RWPE1 (cell line): ENCODE results near the gene TBC1D22A.

Experiments used
- CTCF ChIA-PET: fragments of 350-600 bp; sonication (Branson Sonifier 250); formaldehyde crosslinking; extraction: SDS; loops from one replicate; lab custom pipeline; 2021; lab: Yijun Ruan, JAX
- POLR2A ChIA-PET: fragments of 400-600 bp; formaldehyde crosslinking; extraction: SDS; loops from one replicate; lab custom pipeline; 2020; ENCODE audit warnings: antibody characterized with exemption; ENCODE audit not compliant: low non-redundant PET; lab: Yijun Ruan, JAX
- DNase-seq: peaks from one replicate; pipeline ENCODE4 v3.0.0; 2012; ENCODE audit warnings: low spot score
- H3K27ac ChIP-seq: fragments of 450-650 bp; 2 replicates; pipeline ENCODE4 v1.5.1; 2017
- TF ChIP-seq, protein P1 (sequence below): fragments of 450-650 bp; conservative IDR thresholded peaks from 2 replicates; pipeline ENCODE4 v1.5.1; 2017; ENCODE audit warnings: low read depth, mild to moderate bottlenecking

Gene TBC1D22A

DNA sequence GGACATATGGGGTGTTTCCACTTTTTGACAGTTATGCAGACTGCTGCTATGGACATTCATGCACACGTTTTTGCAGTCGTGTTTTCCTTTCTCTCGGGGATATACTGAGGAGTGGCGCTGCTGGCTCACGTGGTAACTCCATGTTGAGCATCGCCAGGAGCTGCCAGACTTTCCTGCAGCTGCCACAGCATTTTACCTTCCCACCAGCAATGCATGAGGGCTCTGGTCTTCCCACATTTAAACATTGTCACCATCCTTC lies 95.4 kb downstream of the TBC1D22A start:
- TF ChIP-seq, protein P1, sequence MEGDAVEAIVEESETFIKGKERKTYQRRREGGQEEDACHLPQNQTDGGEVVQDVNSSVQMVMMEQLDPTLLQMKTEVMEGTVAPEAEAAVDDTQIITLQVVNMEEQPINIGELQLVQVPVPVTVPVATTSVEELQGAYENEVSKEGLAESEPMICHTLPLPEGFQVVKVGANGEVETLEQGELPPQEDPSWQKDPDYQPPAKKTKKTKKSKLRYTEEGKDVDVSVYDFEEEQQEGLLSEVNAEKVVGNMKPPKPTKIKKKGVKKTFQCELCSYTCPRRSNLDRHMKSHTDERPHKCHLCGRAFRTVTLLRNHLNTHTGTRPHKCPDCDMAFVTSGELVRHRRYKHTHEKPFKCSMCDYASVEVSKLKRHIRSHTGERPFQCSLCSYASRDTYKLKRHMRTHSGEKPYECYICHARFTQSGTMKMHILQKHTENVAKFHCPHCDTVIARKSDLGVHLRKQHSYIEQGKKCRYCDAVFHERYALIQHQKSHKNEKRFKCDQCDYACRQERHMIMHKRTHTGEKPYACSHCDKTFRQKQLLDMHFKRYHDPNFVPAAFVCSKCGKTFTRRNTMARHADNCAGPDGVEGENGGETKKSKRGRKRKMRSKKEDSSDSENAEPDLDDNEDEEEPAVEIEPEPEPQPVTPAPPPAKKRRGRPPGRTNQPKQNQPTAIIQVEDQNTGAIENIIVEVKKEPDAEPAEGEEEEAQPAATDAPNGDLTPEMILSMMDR = no peak
- ChIA-PET POLR2A (no interaction called here), CTCF (no interaction called here)
- no peak overlapping the region for H3K27ac ChIP-seq
- DNase-seq = no peak

GRCh38 chr22:46858181-46858771 lies 95.8 kb downstream of the TBC1D22A start:
- CTCF ChIA-PET = no interaction called here
- POLR2A ChIA-PET = no interaction called here
- TF ChIP-seq, protein P1 = no peak

DNA sequence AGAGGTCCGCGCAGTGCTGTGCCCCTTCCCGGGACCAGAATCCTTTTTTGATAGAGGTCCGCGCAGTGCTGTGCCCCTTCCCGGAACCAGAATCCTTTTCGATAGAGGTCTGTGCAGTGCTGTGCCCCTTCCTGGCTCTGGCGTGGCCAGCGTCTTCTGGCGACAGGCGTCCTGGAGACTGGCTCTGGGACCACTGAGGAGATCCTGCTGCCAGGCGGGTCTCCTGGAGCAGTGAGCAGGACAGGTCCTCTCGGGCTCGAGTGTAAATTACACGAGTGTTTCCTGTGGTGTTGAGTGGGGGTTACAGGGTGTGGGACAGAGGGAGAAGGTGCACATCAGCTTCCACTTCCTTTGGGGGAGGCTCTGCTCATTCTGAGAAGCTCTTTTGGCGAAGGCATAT lies 98.1 kb downstream of the TBC1D22A start:
- TF ChIP-seq, protein P1 = no peak
- POLR2A ChIA-PET = no interaction called here
- CTCF ChIA-PET = no interaction called here
- H3K27ac ChIP-seq = no peak overlapping the region
- DNase-seq = no peak

More at GRCh38 chr22:46858181-46858771, 95.8 kb downstream of the TBC1D22A start:
- no peak overlapping the region for H3K27ac ChIP-seq
- no peak for DNase-seq

- CTCF ChIA-PET = no interaction called here
Measured at GRCh38 chr22:46861468-46862367, 99.3 kb downstream of the TBC1D22A start.

GRCh38 chr22:46862418-46863324 lies 100.2 kb downstream of the TBC1D22A start:
- no peak overlapping the region for H3K27ac ChIP-seq
- DNase-seq = no peak
- TF ChIP-seq, protein P1 = no peak
- ChIA-PET CTCF (no interaction called here), POLR2A (no interaction called here)

More at GRCh38 chr22:46861468-46862367, 99.3 kb downstream of the TBC1D22A start:
- no peak overlapping the region for H3K27ac ChIP-seq
- TF ChIP-seq, protein P1 = no peak
- POLR2A ChIA-PET = no interaction called here
- no peak for DNase-seq

DNA sequence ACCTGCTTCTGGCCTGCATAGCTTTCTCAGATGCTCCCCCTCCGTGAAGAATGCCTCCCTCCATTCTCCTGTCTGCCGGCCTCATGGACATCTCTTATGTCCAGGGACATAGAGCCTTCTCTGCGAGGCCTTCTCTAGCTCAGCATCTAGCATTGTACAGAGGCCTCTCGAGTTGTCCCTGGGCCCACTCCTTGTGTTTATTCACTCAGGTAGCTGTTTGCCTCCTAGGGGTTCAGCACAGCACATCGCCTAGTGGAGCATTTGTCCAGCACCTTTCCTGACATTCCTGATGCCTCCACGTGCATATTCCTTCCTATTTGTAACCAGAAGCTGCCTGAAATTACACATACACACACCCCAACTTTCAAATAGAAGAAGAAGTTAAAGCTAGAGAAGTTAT lies 101.3 kb downstream of the TBC1D22A start:
- CTCF ChIA-PET = interaction anchor here (0.6 to 0.7 kb wide), 2 partner anchors 22 to 51 kb away, joined by 3 to 4 read pairs; no protein-coding TSS in a partner anchor
- DNase-seq = no peak
- TF ChIP-seq, protein P1 = no peak
- H3K27ac ChIP-seq = no peak overlapping the region
- POLR2A ChIA-PET = no interaction called here
